ENCODE results near the gene CCDC9B. TPM values are rescaled to one million over a fixed set of nuclear protein-coding genes. Genes with fewer than 3 reads are reported as not detected.

CCDC9B gene
- polyA plus RNA-seq, 1 of the 3 experiments (the other 2 are of a cell fraction): 13.7 TPM

DNA sequence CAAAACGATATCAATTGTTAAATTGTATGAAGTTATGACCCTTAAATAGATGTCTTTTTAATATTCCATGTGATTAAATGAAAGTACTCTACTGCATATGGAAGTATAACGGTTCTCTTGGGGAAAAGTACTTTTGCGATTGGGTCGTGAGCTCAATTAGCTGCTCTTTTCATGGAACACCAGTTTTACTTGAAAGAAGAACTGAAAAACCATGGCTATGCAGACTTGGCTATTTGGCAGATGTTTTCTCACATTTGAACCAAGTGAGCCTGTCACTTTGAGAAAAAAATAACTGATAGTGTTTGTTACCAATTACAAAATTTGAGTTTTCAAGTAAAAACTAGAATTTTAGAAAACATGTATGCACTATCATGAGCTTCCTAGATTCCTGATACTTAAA lies 23.2 kb downstream of the CCDC9B start:
- Histone ChIP-seq H3K4me1 (ENCODE audit: control insufficient read depth in 1 of 2, insufficient read depth in 2 of 2, low read depth in 1 of 2, low read length in 1 of 2) (peaks cover 10 to 21% of the 10 kb centered on the region in 2 experiments; a peak in 3 of 4 replicates), H3K79me2 (ENCODE audit: insufficient read depth) (no peaks in the 10 kb centered on the region), H3F3A (replicated peaks; ENCODE audit: insufficient read depth) (peaks cover 13% of the 10 kb centered on the region), H3K9ac (no peak overlapping the region), H3K27ac (ENCODE audit: low read depth in 2 of 2, low read length in 1 of 2) (no peak overlapping the region), H3K36me3 (replicated peaks in 1 of 2; ENCODE audit: control insufficient read depth in 1 of 2, insufficient read depth in 2 of 2, low read length in 1 of 2) (no peaks in the 10 kb centered on the region), H3K4me2 (no peak overlapping the region), H2AFZ (ENCODE audit: low read depth) (no peak overlapping the region), H3K9me3 (no peaks in the 10 kb centered on the region), H3K9me2 (no peaks in the 10 kb centered on the region), H4K20me1 (ENCODE audit: insufficient read depth) (no peaks in the 10 kb centered on the region), H3K4me3 (ENCODE audit: low read depth in 2 of 2, low read length in 1 of 2) (no peak overlapping the region), H3K27me3 (ENCODE audit: insufficient read depth) (no peaks in the 10 kb centered on the region)
- DNase-seq: no peak
- 68% methylated on average over 4 of the region's 4 CpGs for WGBS (ENCODE audit: low lambda C conversion rate)
- POLR2A ChIA-PET: no interaction called here
- CTCF ChIA-PET: interaction anchor here (0.9 to 70.6 kb wide), 5 partner anchors 3 to 104 kb away, joined by 3 to 2194 read pairs (median 818); partner anchors contain the start of genes ANKRD63, CCDC9B, DISP2 and INAFM2
- no peak for TF ChIP-seq SMC3 (IDR thresholded peaks at IDR 0.05; ENCODE audit: low read depth, low read length)

DNA sequence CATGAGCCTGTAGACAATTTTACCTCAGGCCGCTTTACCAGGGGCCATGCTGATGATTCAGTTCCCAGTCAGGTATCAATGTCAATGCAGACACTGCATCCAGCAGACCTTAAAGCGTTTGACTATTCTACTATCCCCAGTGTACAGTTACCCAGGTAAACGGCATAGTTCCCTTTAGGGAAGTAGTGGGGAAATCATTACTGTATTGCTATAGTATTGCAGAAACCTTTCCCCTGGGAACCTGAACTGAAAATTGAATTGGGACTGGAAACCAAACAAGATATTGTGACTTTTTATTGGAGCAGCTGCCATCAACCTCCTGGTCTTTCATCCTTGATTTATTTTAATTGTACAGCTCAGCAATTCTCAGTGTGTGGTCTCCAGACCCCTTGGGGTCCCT lies 23.8 kb downstream of the CCDC9B start:
- TF ChIP-seq, protein P1, sequence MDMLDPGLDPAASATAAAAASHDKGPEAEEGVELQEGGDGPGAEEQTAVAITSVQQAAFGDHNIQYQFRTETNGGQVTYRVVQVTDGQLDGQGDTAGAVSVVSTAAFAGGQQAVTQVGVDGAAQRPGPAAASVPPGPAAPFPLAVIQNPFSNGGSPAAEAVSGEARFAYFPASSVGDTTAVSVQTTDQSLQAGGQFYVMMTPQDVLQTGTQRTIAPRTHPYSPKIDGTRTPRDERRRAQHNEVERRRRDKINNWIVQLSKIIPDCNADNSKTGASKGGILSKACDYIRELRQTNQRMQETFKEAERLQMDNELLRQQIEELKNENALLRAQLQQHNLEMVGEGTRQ (IDR thresholded peaks at IDR 0.05; ENCODE audit: borderline replicate concordance, low read depth, low read length): no peak
- TF ChIP-seq RXRA (IDR thresholded peaks at IDR 0.05; ENCODE audit: borderline replicate concordance, low read depth) (no peak), EZH2phosphoT487 (IDR thresholded peaks at IDR 0.05; ENCODE audit: borderline replicate concordance, low read depth) (no peak), FOXM1 (IDR thresholded peaks at IDR 0.05; ENCODE audit: low read depth) (no peak), SIN3A (IDR thresholded peaks at IDR 0.05; ENCODE audit: borderline replicate concordance, low read depth, low read length) (no peak), RAD21 (IDR thresholded peaks at IDR 0.05; ENCODE audit: low read length) (no peak), TEAD4 (IDR thresholded peaks at IDR 0.05; ENCODE audit: borderline replicate concordance, insufficient read depth) (no peak), TCF12 (IDR thresholded peaks at IDR 0.05) (no peak)
- TF ChIP-seq, protein P2, sequence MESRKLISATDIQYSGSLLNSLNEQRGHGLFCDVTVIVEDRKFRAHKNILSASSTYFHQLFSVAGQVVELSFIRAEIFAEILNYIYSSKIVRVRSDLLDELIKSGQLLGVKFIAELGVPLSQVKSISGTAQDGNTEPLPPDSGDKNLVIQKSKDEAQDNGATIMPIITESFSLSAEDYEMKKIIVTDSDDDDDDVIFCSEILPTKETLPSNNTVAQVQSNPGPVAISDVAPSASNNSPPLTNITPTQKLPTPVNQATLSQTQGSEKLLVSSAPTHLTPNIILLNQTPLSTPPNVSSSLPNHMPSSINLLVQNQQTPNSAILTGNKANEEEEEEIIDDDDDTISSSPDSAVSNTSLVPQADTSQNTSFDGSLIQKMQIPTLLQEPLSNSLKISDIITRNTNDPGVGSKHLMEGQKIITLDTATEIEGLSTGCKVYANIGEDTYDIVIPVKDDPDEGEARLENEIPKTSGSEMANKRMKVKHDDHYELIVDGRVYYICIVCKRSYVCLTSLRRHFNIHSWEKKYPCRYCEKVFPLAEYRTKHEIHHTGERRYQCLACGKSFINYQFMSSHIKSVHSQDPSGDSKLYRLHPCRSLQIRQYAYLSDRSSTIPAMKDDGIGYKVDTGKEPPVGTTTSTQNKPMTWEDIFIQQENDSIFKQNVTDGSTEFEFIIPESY (IDR thresholded peaks at IDR 0.05; ENCODE audit: borderline replicate concordance, low read depth): no peak
- H3K9me2 ChIP-seq: no peaks in the 10 kb centered on the region
- ChIA-PET POLR2A (no interaction called here), CTCF (interaction anchor here (1.4 to 70.6 kb wide), 4 partner anchors 3 to 99 kb away, joined by 5 to 2194 read pairs (median 1506); partner anchors contain the start of genes ANKRD63, CCDC9B, DISP2 and INAFM2)
- H3K4me3 ChIP-seq (ENCODE audit: low read depth in 2 of 2, low read length in 1 of 2): no peak overlapping the region
- H3K4me2 ChIP-seq: no peak overlapping the region
- peaks cover 13% of the 10 kb centered on the region for H3F3A ChIP-seq (replicated peaks; ENCODE audit: insufficient read depth)
- H3K27me3 ChIP-seq (ENCODE audit: insufficient read depth): no peaks in the 10 kb centered on the region
- no peak for DNase-seq
- H3K9me3 ChIP-seq: no peaks in the 10 kb centered on the region
- 74% methylated on average over 3 of the region's 3 CpGs for WGBS (ENCODE audit: low lambda C conversion rate)
- no peak overlapping the region for H3K9ac ChIP-seq
- no peaks in the 10 kb centered on the region for H4K20me1 ChIP-seq (ENCODE audit: insufficient read depth)
- peaks cover 6 to 17% of the 10 kb centered on the region in 2 experiments; a peak in 3 of 4 replicates for H3K4me1 ChIP-seq (ENCODE audit: control insufficient read depth in 1 of 2, insufficient read depth in 2 of 2, low read depth in 1 of 2, low read length in 1 of 2)
- H2AFZ ChIP-seq (ENCODE audit: low read depth): no peak overlapping the region
- H3K79me2 ChIP-seq (ENCODE audit: insufficient read depth): no peaks in the 10 kb centered on the region
- no peaks in the 10 kb centered on the region for H3K36me3 ChIP-seq (replicated peaks in 1 of 2; ENCODE audit: control insufficient read depth in 1 of 2, insufficient read depth in 2 of 2, low read length in 1 of 2)
- H3K27ac ChIP-seq (ENCODE audit: low read depth in 2 of 2, low read length in 1 of 2): no peak overlapping the region

Data from SK-N-SH (cell line).